ENCODE measurements around the gene MYO6.

- TF ChIP-seq, protein P1, sequence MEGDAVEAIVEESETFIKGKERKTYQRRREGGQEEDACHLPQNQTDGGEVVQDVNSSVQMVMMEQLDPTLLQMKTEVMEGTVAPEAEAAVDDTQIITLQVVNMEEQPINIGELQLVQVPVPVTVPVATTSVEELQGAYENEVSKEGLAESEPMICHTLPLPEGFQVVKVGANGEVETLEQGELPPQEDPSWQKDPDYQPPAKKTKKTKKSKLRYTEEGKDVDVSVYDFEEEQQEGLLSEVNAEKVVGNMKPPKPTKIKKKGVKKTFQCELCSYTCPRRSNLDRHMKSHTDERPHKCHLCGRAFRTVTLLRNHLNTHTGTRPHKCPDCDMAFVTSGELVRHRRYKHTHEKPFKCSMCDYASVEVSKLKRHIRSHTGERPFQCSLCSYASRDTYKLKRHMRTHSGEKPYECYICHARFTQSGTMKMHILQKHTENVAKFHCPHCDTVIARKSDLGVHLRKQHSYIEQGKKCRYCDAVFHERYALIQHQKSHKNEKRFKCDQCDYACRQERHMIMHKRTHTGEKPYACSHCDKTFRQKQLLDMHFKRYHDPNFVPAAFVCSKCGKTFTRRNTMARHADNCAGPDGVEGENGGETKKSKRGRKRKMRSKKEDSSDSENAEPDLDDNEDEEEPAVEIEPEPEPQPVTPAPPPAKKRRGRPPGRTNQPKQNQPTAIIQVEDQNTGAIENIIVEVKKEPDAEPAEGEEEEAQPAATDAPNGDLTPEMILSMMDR (IDR thresholded peaks at IDR 0.05) = no peak
- no peak for TF ChIP-seq POLR2A (IDR thresholded peaks at IDR 0.05)
Measured at GRCh38 chr6:75775219-75775618, 26.2 kb downstream of the MYO6 start.

All from adrenal gland (tissue), 5 donors.